Activated CD8-positive, alpha-beta memory T cell treated with anti-CD3 and anti-CD28 coated beads for 48 hours (primary cell): ENCODE measurements around the gene OR51E2.

Experiments used
- DNase-seq, 3 experiments: peaks; one replicate each; pipeline ENCODE4 v3.0.0-alpha.2; 2020; ENCODE audit warnings: low read depth in 2 of 3, low spot score in 2 of 3

The OR51E2 gene

DNA sequence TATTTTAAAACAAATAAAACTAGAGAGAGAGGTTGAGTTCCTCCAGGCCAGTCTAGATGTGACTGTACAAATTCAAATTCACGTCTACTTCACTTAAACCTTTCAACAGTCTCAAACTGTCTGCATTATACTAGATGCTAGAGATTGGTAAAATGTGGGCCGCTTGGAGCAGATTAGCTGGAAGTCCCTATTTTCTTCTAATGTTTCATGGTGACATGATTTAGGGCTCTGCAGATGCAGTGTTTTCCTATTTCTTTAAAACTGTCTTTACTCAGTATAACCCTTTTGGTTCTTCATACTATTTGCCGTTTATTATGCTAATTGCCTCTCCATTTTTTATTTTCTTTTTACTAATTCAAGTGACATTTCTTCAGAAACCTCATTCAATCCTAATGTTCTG lies 33.5 kb downstream of the OR51E2 start:
- no peak for DNase-seq

DNA sequence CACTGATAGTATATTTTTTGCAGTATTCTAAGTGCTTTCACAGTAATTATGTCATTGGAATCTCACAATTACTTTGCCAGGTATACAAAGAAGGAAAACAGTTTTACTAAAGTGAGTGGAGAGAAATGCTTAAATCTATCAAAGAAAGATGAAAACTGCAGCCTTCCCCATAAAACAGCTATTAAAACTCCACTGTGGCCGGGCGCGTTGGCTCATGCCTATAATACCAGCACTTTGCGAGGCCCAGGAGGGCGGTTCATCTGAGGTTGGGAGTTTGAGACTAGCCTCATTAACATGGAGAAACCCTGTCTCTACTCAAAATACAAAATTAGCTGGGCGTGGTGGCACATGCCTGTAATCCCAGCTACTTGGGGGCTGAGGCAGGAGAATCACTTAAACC lies 34.8 kb downstream of the OR51E2 start:
- no peak for DNase-seq

DNA sequence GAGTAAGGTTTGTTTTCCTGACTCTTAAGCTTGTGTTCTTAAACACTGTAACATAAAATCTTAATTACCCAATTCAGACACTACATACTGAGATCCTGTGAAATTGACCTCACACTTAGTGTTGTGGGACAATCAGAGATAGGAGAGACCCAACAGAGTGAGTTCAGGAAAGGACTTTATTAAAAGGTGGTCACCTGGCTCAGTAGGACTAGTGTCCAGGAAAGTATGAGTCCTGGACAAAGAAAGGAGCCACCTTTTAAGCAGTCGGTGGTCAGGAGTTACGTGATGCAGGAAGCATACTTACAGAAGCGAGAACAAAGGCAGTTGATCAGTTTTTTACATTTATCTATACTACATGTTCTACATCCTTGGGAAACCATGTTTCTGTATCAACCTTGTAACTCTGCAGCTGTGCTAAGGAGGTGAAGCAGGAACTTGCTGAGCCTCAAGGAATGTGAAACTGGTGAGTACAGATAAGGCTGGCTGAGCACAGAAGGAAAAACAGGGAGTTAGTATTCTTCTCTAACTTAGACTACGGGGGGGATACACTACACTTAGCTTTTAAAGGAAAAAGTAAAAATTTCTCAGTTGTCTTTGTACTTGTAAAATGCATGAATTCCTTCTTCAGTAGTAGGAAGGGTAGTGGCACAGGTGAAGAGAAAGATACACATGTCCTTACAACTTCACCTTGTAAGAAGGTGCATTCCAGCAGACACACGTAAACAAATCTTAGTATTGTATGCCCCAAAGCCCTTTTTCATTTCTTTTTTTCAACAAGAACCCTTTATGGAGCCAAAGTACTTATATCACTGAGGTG lies 38.8 kb downstream of the OR51E2 start:
- no peak for DNase-seq

DNA sequence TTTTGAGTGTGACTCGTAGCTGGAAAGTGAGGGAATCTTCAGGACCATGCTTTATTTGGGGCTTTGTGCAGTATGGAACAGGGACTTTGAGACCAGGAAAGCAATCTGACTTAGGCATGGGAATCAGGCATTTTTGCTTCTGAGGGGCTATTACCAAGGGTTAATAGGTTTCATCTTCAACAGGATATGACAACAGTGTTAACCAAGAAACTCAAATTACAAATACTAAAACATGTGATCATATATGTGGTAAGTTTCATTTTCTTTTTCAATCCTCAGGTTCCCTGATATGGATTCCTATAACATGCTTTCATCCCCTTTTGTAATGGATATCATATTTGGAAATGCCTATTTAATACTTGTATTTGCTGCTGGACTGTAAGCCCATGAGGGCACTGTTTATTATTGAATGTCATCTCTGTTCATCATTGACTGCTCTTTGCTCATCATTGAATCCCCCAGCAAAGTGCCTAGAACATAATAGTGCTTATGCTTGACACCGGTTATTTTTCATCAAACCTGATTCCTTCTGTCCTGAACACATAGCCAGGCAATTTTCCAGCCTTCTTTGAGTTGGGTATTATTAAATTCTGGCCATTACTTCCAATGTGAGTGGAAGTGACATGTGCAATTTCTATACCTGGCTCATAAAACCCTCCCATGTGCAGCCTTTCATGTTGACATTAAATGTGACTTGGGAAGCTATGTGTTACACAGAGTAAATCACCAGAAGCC lies 42.9 kb downstream of the OR51E2 start:
- no peak for DNase-seq

DNA sequence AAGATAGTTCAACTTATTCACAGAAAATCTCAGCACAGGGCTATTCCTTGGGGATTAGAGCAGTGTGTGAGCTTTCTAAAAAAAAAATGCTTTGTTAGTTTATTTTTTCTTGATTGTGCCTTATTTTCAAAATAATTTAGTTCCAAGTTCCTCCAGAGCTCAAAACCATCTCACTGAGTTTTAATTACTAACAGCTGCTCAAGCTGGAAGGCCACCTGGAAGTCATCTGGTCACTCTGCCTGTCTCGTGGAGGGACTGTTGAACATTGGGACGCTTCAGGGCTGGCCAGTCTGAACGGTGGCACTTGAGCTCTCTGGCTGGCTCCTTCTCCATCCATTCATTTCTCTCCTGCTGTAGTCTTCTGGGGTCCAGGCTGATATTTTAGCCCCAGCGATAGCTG lies 49.9 kb downstream of the OR51E2 start:
- no peak for DNase-seq

DNA sequence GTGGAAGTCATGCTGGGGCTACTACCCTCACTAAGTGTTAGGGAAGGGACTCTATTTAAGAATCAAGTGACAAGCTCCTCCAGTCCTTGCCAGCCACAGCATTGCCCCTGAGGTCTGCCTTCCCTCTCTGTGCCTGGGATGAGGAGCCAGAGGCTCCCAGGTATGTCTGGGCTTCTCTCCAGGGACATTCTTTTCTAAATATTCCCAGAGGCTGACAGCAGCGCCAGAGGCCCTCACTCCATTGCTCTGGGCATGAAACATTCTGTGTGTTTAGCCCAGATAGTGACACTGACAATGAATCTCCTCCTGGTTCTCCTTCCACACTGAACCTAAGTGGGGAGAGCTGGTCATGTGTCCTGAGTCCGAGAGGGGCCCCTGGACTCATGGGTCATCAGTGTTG lies 51.7 kb downstream of the OR51E2 start:
- no peak for DNase-seq

DNA sequence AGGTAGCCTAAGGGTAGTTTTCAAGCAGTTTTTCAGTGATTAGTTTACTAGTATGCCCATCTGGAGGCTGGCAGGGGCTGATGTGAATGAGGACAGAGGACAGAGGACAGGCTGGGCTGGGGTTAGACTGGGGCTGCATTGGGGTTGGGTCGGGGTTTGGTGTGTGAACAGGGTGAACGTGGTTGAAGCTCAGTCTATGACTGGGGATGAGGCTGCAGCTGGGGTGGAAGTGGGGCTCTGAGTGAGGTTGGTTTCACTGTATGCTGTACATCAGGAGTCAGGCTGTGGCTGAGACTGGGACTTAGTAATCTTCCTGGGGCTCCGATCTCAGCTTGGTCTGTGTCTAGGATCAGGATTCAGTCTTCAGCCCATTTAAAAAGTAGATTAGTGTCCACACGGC lies 53.4 kb downstream of the OR51E2 start:
- DNase-seq = no peak

DNA sequence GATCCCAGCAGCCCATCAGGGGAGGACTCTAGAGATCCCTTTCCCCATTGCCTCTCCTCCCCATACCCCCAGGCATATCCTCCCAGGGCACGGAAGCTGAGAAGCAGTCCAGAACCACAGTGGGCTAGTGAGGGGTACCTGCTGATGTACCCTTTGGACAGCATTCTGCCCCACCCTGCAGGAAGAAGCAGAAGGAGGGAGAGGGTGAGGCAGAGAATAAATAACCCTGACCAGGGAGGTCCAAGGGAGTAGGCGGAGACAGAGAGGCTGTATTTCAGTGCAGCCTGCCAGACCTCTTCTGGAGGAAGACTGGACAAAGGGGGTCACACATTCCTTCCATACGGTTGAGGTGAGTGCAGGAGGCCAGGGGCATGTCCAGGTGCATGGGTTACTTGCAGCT lies 54.0 kb downstream of the OR51E2 start, which contains the start of gene OR51E1:
Gene OR51E1 (plus strand): TSS at position 301 of the 400 bp plus-strand sequence. CDS start 8,545 bp downstream, outside the sequence.
- no peak for DNase-seq

DNA sequence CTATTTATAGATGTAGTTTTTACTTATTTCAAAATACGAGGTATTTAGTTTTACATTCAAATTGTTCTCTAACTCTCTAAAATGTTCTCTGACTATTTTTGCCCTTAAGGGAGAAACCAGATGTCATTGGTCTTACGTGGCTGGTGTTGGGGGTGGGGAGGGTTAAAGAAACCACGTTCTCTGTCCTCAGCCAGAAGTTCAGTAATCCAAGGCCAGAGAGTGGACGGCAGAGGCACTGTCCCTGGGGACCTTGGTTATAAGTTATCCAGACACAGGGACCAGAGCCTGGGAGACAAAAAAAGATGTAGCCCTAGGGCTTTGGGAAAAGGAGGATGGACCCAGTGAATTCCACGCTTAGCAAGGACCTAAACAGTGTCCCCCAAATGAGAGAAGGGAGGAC lies 54.6 kb downstream of the OR51E2 start:
- no peak for DNase-seq

DNA sequence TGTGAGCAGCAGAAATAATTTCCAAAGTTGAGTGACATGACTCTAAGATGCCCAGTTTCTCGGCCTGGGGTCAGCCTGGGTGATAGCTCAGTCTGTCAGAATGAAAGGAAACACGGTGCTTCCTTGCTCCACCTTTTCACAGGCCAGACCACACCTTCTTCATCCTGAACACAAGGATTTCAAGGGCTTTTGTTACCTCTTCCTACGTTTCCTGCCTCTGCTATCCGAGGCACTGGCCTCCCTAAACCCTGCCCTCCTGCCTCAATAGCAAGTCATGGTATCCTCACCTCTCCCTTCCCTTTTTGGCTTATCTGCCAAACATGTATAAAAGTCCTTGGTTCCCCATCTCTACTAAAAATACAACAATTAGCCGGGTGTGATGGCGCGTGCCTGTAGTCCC lies 55.6 kb downstream of the OR51E2 start:
- DNase-seq = no peak

DNA sequence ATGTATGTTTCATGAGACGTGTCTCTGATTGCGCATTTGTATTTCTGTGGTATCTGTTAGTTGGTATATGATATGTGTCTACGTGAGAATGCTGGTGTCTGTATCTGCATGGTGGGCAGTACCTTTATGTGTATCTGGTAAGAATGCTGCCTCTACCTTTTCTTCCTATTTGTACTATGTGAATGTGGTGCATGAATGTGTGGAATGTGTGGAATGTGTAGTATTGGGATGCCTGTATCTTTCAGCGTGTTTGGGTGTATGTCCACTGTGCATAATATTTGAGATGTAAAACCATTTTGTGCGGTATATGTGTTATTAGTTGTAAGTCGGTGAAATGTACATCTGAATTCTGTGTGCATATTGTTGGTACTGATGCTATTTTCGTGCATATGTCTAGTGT lies 56.2 kb downstream of the OR51E2 start:
- no peak for DNase-seq

DNA sequence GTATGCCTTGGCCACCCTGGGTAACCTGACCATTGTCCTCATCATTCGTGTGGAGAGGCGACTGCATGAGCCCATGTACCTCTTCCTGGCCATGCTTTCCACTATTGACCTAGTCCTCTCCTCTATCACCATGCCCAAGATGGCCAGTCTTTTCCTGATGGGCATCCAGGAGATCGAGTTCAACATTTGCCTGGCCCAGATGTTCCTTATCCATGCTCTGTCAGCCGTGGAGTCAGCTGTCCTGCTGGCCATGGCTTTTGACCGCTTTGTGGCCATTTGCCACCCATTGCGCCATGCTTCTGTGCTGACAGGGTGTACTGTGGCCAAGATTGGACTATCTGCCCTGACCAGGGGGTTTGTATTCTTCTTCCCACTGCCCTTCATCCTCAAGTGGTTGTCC lies 57.7 kb downstream of the OR51E2 start:
- no peak for DNase-seq

DNA sequence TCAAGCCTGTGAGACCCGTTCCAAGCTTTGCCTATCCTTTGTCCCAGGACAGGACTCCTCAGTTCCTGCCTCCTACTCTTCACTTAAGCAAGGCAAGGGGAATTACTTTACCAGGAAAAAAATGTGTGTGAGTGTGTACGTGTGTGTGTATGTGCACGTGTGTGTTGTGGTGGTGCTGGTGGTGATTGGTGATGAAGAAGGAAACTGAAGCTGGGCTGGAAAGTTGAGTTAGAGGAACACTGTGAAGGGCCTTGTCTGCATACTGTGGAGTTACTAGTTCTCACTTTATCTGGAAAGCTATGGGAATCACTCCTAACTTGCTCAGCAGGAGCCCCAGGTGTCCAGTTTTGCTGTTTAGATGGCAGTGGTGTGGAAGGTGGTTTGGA lies 60.0 kb downstream of the OR51E2 start:
- DNase-seq = no peak

DNA sequence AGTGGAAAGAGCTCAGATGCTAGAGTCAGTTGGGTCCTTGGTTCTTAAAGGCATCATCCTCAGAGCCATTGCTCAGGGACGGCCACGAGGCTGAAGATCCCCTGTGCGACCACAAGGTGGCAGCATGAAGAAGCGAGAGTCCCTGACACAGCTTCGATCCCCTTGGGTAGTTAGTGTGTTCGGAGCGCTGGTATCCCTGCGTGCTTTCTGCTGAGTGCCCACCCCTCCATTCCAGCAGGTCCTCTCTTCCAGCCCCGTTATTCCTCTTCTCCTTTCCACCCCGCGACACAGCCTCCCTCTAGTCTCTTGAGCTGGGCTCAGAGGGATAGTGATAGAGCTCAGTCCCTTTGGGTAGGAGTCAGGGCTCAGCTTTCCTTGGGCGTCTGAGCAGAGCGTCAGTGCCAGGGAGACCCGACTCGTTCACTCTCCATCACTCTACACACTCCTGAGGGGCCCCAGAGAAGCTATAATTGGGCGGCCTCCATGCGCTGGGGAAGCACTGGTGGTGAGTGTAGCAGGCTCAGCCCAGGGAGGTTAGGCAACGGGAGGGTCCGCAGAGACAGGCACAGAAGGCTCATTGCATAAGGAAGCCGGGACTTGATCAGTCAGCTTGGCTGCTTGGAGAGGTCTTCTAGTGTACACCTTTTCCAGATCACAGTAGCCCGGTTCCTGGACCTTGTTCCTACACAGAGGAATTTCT lies 60.5 kb downstream of the OR51E2 start, which contains the start of gene OR51D1:
Gene OR51D1 (plus strand): TSS at position 516 of the 700 bp plus-strand sequence. CDS start 2,314 bp downstream, outside the sequence.
- DNase-seq = peak; percentile 7 to 49 (median 28)

DNA sequence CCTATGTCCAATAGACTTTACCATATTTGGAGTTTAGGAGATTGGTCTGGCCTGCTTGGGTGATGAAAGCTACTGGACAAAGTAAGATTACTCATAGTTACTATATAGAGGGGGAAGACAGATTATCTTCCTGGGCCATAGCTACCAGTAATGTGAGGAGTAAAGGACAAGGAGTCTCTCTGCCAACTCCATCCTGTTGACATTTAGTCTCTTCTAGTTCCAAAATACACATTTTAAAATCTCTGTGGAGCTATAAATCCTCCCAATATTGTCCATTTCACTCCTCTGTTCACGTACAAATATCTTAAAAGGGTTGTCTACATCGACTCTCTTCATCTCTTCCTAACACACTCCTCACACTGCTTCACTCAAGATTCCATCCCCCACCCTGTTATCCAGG lies 61.5 kb downstream of the OR51E2 start:
- no peak for DNase-seq
